ENCODE data around the gene SHCBP1L. TPM values are rescaled to one million over a fixed set of nuclear protein-coding genes. Genes with fewer than 3 reads are reported as not detected.

The SHCBP1L gene
- total RNA-seq, 1 experiment from 2014 or later = not detected

DNA sequence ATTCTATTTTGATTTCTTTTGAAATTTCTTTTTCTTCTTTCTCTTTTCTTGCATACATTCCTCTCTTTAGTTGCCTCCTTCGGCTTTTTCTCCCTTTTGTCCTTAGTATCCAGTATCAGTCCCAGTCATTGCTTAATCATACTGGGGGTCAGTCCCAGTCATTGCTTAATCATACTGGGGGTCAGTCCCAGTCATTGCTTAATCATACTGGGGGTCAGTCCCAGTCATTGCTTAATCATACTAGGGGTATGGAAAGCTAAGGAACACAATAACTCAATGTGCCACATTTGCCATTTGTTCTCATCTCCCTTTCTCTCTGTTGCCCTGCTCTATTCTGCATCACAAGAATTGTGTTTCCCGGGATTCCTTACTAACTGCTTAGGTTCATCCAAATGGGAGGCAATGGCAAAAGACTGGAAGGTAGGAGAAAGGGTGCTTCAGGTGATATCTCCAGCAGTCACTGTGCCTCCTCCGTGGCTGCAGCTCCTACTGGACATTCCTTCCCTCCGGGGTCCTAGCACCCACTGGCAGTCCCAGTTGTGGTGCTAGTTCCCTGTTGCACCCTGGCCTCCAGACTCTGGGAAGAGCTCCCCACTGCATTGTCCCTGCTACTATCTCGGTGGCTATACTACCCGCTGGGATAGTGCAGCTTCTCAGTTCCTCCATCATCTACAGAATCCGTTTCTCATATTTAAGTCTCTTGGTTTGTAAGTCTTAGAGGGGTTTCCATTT is 37.6 kb upstream of the SHCBP1L start:
- POLR2A ChIA-PET (ENCODE audit: low non-redundant PET) = no interaction called here
- Histone ChIP-seq H3K4me1 (ENCODE audit: insufficient read depth, low read length, poor library complexity, severe bottlenecking) (no peaks in the 10 kb centered on the region), H3K27ac (ENCODE audit: low read depth, low read length, poor library complexity, severe bottlenecking) (no peak overlapping the region), H3K27me3 (replicated peaks; ENCODE audit: insufficient read depth, low read depth, low read length, poor library complexity) (no peaks in the 10 kb centered on the region), H3K4me3 (ENCODE audit: low read depth, low read length, poor library complexity, severe bottlenecking) (no peak overlapping the region), H3K9me3 (ENCODE audit: low read depth, low read length, poor library complexity, severe bottlenecking) (no peaks in the 10 kb centered on the region), H3K36me3 (ENCODE audit: insufficient read depth, low read length, poor library complexity, severe bottlenecking) (no peaks in the 10 kb centered on the region)
- TF ChIP-seq EZH2 (IDR thresholded peaks at IDR 0.05; ENCODE audit: borderline replicate concordance, low read depth, low read length, poor library complexity, severe bottlenecking) = no peak
- TF ChIP-seq CTCF (conservative IDR thresholded peaks at IDR 0.05; ENCODE audit: low read depth, low read length) = no peak
- no TSS peak for BruUV-seq (replicated peaks)
- CTCF ChIA-PET = no interaction called here
- DNase-seq (ENCODE audit: low spot score) = no peak
- intact Hi-C loops (cut with micrococcal nuclease; ENCODE audit: unreplicated experiment) = no loop called here

DNA sequence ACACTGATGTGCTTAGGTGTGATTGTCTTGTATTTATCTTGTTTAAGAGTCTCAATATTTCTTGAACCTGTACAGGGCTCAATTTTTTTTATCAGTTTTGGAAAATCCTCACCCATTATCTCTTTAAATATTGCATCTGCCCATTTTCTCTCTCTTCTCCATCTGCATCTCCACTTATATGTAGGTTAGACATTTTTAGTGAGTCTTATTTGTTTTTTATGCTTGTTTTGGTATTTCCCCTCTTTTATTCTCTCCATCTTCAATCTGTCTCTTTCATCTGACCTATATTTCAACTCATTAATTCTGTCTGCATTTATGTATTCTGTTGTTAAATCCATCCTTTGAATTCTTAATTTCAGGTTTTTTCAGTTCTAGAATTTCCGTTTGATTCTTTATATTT is 32.9 kb upstream of the SHCBP1L start:
- POLR2A ChIA-PET (ENCODE audit: low non-redundant PET) = no interaction called here
- intact Hi-C loops (cut with micrococcal nuclease; ENCODE audit: unreplicated experiment) = no loop called here
- CTCF ChIA-PET = no interaction called here
- Histone ChIP-seq H3K36me3 (ENCODE audit: insufficient read depth, low read length, poor library complexity, severe bottlenecking) (no peaks in the 10 kb centered on the region), H3K27me3 (replicated peaks; ENCODE audit: insufficient read depth, low read depth, low read length, poor library complexity) (no peaks in the 10 kb centered on the region), H3K4me1 (ENCODE audit: insufficient read depth, low read length, poor library complexity, severe bottlenecking) (no peaks in the 10 kb centered on the region), H3K4me3 (ENCODE audit: low read depth, low read length, poor library complexity, severe bottlenecking) (no peak overlapping the region), H3K27ac (ENCODE audit: low read depth, low read length, poor library complexity, severe bottlenecking) (no peak overlapping the region), H3K9me3 (ENCODE audit: low read depth, low read length, poor library complexity, severe bottlenecking) (no peaks in the 10 kb centered on the region)
- no peak for DNase-seq (ENCODE audit: low spot score)
- TF ChIP-seq CTCF (conservative IDR thresholded peaks at IDR 0.05; ENCODE audit: low read depth, low read length) (no peak), EZH2 (IDR thresholded peaks at IDR 0.05; ENCODE audit: borderline replicate concordance, low read depth, low read length, poor library complexity, severe bottlenecking) (no peak)
- BruUV-seq (replicated peaks) = no TSS peak

GRCh38 chr1:182984621-182985020 is 31.7 kb upstream of the SHCBP1L start:
- CTCF ChIA-PET = no interaction called here
- H3K27me3 ChIP-seq (replicated peaks; ENCODE audit: insufficient read depth, low read depth, low read length, poor library complexity) = no peaks in the 10 kb centered on the region

More at GRCh38 chr1:182984621-182985020, 31.7 kb upstream of the SHCBP1L start:
- POLR2A ChIA-PET (ENCODE audit: low non-redundant PET) = no interaction called here
- H3K36me3 ChIP-seq (ENCODE audit: insufficient read depth, low read length, poor library complexity, severe bottlenecking) = no peaks in the 10 kb centered on the region
- no peak for DNase-seq (ENCODE audit: low spot score)
- TF ChIP-seq CTCF (conservative IDR thresholded peaks at IDR 0.05; ENCODE audit: low read depth, low read length) (no peak), EZH2 (IDR thresholded peaks at IDR 0.05; ENCODE audit: borderline replicate concordance, low read depth, low read length, poor library complexity, severe bottlenecking) (no peak)
- H3K27ac ChIP-seq (ENCODE audit: low read depth, low read length, poor library complexity, severe bottlenecking) = no peak overlapping the region
- no peaks in the 10 kb centered on the region for H3K4me1 ChIP-seq (ENCODE audit: insufficient read depth, low read length, poor library complexity, severe bottlenecking)
- no TSS peak for BruUV-seq (replicated peaks)
- no peak overlapping the region for H3K4me3 ChIP-seq (ENCODE audit: low read depth, low read length, poor library complexity, severe bottlenecking)
- H3K9me3 ChIP-seq (ENCODE audit: low read depth, low read length, poor library complexity, severe bottlenecking) = no peaks in the 10 kb centered on the region
- intact Hi-C loops (cut with micrococcal nuclease; ENCODE audit: unreplicated experiment) = no loop called here

Data from A673 (cell line).